GM12872 (cell line): ENCODE results near the gene SDHAF3.

Experiments used
- CTCF ChIP-seq: IDR thresholded peaks from 3 replicates; pipeline ENCODE4 v1.5.1; 2011; ENCODE audit warnings: low read depth, mild to moderate bottlenecking, low read length, moderate library complexity; ENCODE audit not compliant: insufficient read depth

The SDHAF3 gene

GRCh38 chr7:97167176-97167575 lies 49.7 kb downstream of the SDHAF3 start:
- no peak for TF ChIP-seq CTCF

- TF ChIP-seq CTCF: no peak
These were observed 50.3 kb downstream of the SDHAF3 start for GRCh38 chr7:97167749-97168148.

GRCh38 chr7:97174303-97174702 lies 56.8 kb downstream of the SDHAF3 start:
- no peak for TF ChIP-seq CTCF

DNA sequence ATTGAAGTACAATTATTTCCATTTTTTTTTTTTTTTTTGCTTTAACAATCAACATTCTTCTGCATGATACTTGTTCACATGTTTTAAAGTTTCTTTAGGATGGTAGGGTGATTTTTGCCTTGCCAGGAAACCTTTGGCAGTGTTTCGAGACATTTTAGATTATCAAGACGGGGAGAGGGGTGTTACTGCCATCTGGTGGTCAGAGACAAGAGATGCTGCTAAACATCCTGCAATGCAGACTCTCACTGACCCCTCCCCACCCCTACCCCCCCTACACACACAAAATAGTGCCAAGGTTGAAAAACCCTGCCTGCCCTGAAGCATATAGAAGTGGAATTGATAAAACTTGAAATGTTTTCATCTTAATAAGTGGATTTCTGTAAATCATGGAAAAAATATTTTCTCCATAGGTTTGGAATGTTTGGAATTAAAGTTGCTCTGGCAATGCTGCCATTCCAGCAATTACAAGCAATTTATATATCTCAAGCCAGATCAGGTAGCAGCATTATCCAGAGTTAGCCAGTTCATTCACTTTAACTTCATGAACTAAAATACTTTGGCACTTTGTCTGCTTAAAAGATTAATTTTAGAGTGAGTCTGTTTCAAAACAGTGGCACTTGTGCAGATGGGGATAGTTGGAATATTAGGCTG lies 62.1 kb downstream of the SDHAF3 start:
- peak; percentile 78 for TF ChIP-seq CTCF

GRCh38 chr7:97187067-97187466 lies 69.6 kb downstream of the SDHAF3 start:
- no peak for TF ChIP-seq CTCF

DNA sequence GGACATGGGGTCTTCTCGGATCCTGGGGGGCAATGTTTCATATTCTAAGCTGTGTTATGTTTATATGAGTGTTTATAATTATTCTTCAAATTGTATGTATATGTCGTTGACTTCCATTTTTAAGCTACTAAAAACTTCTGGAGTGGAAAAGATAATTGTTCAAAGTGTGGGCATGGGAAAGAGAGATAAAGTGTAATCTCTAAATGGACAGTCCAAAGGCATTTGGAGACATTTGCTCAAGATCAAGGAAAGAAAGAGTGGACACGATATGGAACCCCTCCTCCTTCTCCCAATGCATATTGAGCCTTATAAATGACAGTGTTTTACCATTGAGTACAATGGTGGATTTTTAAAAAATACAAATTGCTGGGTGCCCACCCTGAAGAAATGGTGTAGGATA lies 81.1 kb downstream of the SDHAF3 start:
- no peak for TF ChIP-seq CTCF

- no peak for TF ChIP-seq CTCF
These were observed 82.5 kb downstream of the SDHAF3 start for GRCh38 chr7:97200018-97200417.
